Measurements from ENCODE around the gene MMP11. TPM values are rescaled to one million over a fixed set of nuclear protein-coding genes. Genes with fewer than 3 reads are reported as not detected.

The MMP11 gene
- total RNA-seq, 1 experiment from 2014 or later, result 7.4 TPM

DNA sequence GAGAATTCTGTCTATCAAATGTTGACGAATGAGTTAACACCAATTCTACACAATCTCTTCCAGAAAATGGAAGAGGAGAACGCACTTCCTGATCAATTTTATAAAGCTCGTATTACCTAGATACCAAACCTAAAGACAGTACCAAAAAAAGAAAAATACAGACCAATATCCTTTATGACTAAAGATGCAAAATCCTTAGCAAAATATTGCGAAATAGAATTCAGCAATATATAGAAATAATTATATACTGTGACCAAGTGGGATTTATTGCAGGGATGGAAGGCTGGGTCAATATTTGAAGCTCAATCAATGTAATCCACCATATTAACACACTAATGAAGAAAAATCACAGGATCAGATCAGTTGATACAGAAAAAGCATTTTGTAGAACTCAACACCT, 39.7 kb downstream of the MMP11 start (continued):
- TF ChIP-seq CTCF (IDR thresholded peaks at IDR 0.05 in 2 of 3, conservative IDR thresholded peaks at IDR 0.05 in 1 of 3; ENCODE audit: borderline replicate concordance in 1 of 3, insufficient read depth in 1 of 3, low read depth in 2 of 3, low read length in 2 of 3) (no peak), ZNF274 (IDR thresholded peaks at IDR 0.05; ENCODE audit: low read depth, low read length) (no peak), ELF1 (IDR thresholded peaks at IDR 0.05; ENCODE audit: borderline replicate concordance, low read depth) (no peak), SRF (IDR thresholded peaks at IDR 0.05; ENCODE audit: low read depth) (no peak)

DNA sequence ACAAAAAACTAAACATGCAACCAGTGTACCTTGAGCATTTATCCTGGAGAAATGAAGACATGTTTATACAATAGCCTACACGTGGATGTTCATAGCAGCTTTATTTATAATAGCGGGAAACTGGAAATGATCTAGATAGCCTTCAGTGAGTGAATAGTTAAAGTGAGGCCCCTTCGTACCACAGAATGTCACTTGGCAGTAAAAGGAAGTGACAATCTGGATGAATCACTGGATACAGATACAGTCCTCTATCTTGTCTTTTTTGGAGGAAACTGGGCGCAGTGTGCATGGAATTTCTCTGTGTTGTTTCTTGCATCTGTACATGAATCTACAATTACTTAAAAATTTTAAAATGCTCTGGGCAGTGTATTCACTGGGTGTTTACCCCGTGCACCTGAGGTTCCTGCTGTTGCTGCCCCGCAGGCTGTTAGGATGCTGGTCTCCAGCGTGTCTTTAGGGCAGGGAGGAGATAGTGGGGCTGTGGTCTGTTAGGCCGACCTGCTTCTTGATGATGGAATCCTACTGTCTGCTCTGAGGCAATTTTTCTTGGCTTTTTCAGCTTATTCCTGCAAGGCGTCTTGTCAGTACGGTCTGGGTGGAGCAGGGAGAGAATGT, 43.0 kb downstream of the MMP11 start:
- no peak overlapping the region for H3K9ac ChIP-seq (ENCODE audit: low read length)
- CTCF ChIA-PET, result no interaction called here
- H3K4me2 ChIP-seq (ENCODE audit: low read length), result no peak overlapping the region
- no peak for DNase-seq (ENCODE audit: low read depth, low spot score)
- no peaks in the 10 kb centered on the region for H3K9me3 ChIP-seq (ENCODE audit: control insufficient read depth in 1 of 2, insufficient read depth in 1 of 2, low read depth in 1 of 2, low read length in 2 of 2)
- H3K27ac ChIP-seq (ENCODE audit: low read depth, low read length), result no peak overlapping the region
- intact Hi-C loops (cut with micrococcal nuclease), result no loop called here
- H4K20me1 ChIP-seq (ENCODE audit: insufficient read depth), result no peaks in the 10 kb centered on the region
- H3K4me3 ChIP-seq (replicated peaks in 1 of 2; ENCODE audit: low read depth in 1 of 2, low read length in 2 of 2), result no peak overlapping the region
- H3K79me2 ChIP-seq (ENCODE audit: insufficient read depth, low read length), result no peaks in the 10 kb centered on the region
- no peak overlapping the region for H2AFZ ChIP-seq (ENCODE audit: low read depth, low read length, poor library complexity, severe bottlenecking)
- ATAC-seq, result no peak
- POLR2A ChIA-PET, result no interaction called here
- TF ChIP-seq ELF1 (IDR thresholded peaks at IDR 0.05; ENCODE audit: borderline replicate concordance, low read depth), result no peak
- TF ChIP-seq EGR1 (IDR thresholded peaks at IDR 0.05; ENCODE audit: low read depth), result no peak
- RAD21 ChIA-PET (ENCODE audit: low non-redundant PET in 1 of 2, low total read pairs in 2 of 2, uncharacterized antibody in 2 of 2, unreplicated experiment in 2 of 2), result no interaction called here
- BruUV-seq (replicated peaks), result no TSS peak
- H3K9me2 ChIP-seq (ENCODE audit: insufficient read depth), result no peaks in the 10 kb centered on the region
- peaks cover 11 to 14% of the 10 kb centered on the region in 2 experiments for H3K36me3 ChIP-seq (ENCODE audit: control insufficient read depth in 1 of 2, insufficient read depth in 2 of 2, low read length in 2 of 2)
- H3K4me1 ChIP-seq (ENCODE audit: control insufficient read depth in 1 of 2, insufficient read depth in 2 of 2, low read length in 2 of 2), result no peaks in the 10 kb centered on the region
- no peaks in the 10 kb centered on the region for H3K27me3 ChIP-seq (ENCODE audit: insufficient read depth, low read length)

Data from HCT116 (cell line).